Keratinocyte (primary cell): ENCODE data around the gene C11orf87. TPM values are rescaled to one million over a fixed set of nuclear protein-coding genes. Genes with fewer than 3 reads are reported as not detected.

Experiments
- DNase-seq: peaks from one replicate; pipeline ENCODE4 v3.0.0-alpha.2; 2011; ENCODE audit warnings: low read depth, missing footprints, low spot score
- FAIRE-seq: peaks from 2 replicates; lab custom pipeline; 2011; peaks lifted over from hg19 to GRCh38; lab: Jason Lieb, UNC
- H2AFZ ChIP-seq: 2 replicates; pipeline ENCODE4 v1.6.0; 2012; ENCODE audit warnings: low read length, control low read depth, inconsistent platforms; ENCODE audit not compliant: control insufficient read depth
- H3K27ac ChIP-seq: 2 replicates; pipeline ENCODE4 v1.5.1; 2011; ENCODE audit warnings: low read length; ENCODE audit not compliant: control insufficient read depth, insufficient read depth
- H3K27me3 ChIP-seq: 3 replicates; pipeline ENCODE4 v1.6.0; 2011; ENCODE audit warnings: low read length; ENCODE audit not compliant: control insufficient read depth, insufficient read depth; ENCODE audit errors: extremely low read depth
- H3K36me3 ChIP-seq, 2 experiments: 2 replicates in 1 of 2; 3 replicates in 1 of 2; pipeline ENCODE4 v1.5.1; 2011; ENCODE audit warnings: low read length in 2 of 2, mild to moderate bottlenecking in 1 of 2; ENCODE audit not compliant: control insufficient read depth in 2 of 2, insufficient read depth in 2 of 2; ENCODE audit errors: extremely low read depth in 1 of 2
- H3K4me1 ChIP-seq: 3 replicates; pipeline ENCODE4 v1.5.1; 2011; ENCODE audit warnings: low read length; ENCODE audit not compliant: control insufficient read depth, insufficient read depth; ENCODE audit errors: extremely low read depth
- H3K4me2 ChIP-seq: 3 replicates; pipeline ENCODE4 v1.6.0; 2011; ENCODE audit warnings: low read depth, low read length; ENCODE audit not compliant: control insufficient read depth, insufficient read depth; ENCODE audit errors: extremely low read depth
- H3K4me3 ChIP-seq, 3 experiments: fragments of 200-600 bp in 1 of 3; sonication (generic) in 1 of 3; 2 replicates in 2 of 3; 3 replicates in 1 of 3; pipeline ENCODE4 v1.5.1; 2011 to 2016; ENCODE audit warnings: low read length in 3 of 3, mild to moderate bottlenecking in 3 of 3, control low read depth in 2 of 3, inconsistent platforms in 1 of 3, low read depth in 1 of 3, mixed read lengths in 1 of 3, mixed run types in 1 of 3, moderate library complexity in 1 of 3; ENCODE audit not compliant: control insufficient read depth in 2 of 3, insufficient read depth in 2 of 3; ENCODE audit errors: extremely low read depth in 1 of 3
- H3K79me2 ChIP-seq: 2 replicates; pipeline ENCODE4 v1.6.0; 2012; ENCODE audit warnings: low read length; ENCODE audit not compliant: control insufficient read depth, insufficient read depth
- H3K9ac ChIP-seq: 3 replicates; pipeline ENCODE4 v1.6.0; 2011; ENCODE audit warnings: low read length; ENCODE audit not compliant: control insufficient read depth, insufficient read depth; ENCODE audit errors: extremely low read depth
- H3K9me1 ChIP-seq: 3 replicates; pipeline ENCODE4 v1.6.0; 2011; ENCODE audit warnings: low read length; ENCODE audit not compliant: control insufficient read depth, insufficient read depth; ENCODE audit errors: extremely low read depth
- H3K9me3 ChIP-seq: 2 replicates; pipeline ENCODE4 v1.5.1; 2012; ENCODE audit warnings: low read depth, low read length; ENCODE audit not compliant: control insufficient read depth
- H4K20me1 ChIP-seq: 3 replicates; pipeline ENCODE4 v1.6.0; 2011; ENCODE audit warnings: low read length; ENCODE audit not compliant: control insufficient read depth, insufficient read depth; ENCODE audit errors: extremely low read depth
- EZH2 ChIP-seq: IDR thresholded peaks from one replicate; pipeline ENCODE4 v1.6.1; 2012; ENCODE audit warnings: inconsistent platforms, mild to moderate bottlenecking, low read length, moderate library complexity
- dilution Hi-C: fragments of 300-500 bp; cut with MboI; formaldehyde crosslinking; loops from one replicate; pipeline ENCODE4 v1.7.0; 2020; ENCODE audit warnings: low sequenced_read_pairs; ENCODE audit not compliant: extremely low pct_ligation_motif_present
- polyA plus RNA-seq, 5 experiments: library from polyadenylated mRNA; depleted of rRNA in 3 of 5; stranded (reverse) in 3 of 5; stranded (forward) in 1 of 5; unstranded in 1 of 5; fragments of >200 nt; gene quantifications; 1 replicate in 1 of 5; 2 replicates in 3 of 5; 3 replicates in 1 of 5; pipeline versions ENCODE4 v1.2.1 to v1.2.3, GENCODE V29; 2011 to 2012; ENCODE audit warnings: missing spikeins in 2 of 5, low read depth in 1 of 5, low replicate concordance in 1 of 5
- TF ChIP-seq, protein P1 (sequence below), 3 experiments: IDR thresholded peaks in 1 of 3; conservative IDR thresholded peaks in 1 of 3; optimal IDR thresholded peaks in 1 of 3; 2 replicates in 2 of 3; 3 replicates in 1 of 3; pipeline versions ENCODE3 to v1.5.1; 2011; ENCODE audit warnings: low read length in 3 of 3, mild to moderate bottlenecking in 3 of 3, moderate library complexity in 2 of 3, control low read depth in 1 of 3, inconsistent platforms in 1 of 3; ENCODE audit not compliant: insufficient read depth in 2 of 3; ENCODE audit errors: extremely low read depth in 1 of 3

Gene C11orf87
- polyA plus RNA-seq, 1 donor (not counting 4 experiments of a cell fraction or from before 2014, with no cell fraction given): 0.24 TPM

DNA sequence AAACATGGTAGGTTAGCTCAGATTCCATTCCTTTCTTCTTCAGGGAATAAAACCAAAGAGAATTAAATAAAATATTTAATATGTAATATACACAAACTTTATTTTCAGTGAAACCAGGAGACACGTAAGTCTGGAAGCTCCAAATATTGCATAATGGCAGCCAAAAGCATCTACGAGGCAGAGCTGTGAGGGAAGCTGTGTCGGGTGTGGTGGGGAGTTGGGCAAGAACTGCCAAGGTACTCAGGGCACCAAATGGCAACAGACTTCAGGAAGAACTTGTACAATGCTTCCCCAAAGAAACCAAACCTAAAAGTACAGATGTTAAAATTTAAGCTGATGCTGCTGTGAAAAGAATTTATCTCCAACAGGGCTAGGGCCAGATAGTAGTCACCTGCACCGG is 47.5 kb upstream of the C11orf87 start:
- FAIRE-seq: no peak
- no peaks in the 10 kb centered on the region for H3K27me3 ChIP-seq
- no peaks in the 10 kb centered on the region for H3K36me3 ChIP-seq
- H3K4me3 ChIP-seq: no peak overlapping the region
- no peak for TF ChIP-seq EZH2
- TF ChIP-seq, protein P1, sequence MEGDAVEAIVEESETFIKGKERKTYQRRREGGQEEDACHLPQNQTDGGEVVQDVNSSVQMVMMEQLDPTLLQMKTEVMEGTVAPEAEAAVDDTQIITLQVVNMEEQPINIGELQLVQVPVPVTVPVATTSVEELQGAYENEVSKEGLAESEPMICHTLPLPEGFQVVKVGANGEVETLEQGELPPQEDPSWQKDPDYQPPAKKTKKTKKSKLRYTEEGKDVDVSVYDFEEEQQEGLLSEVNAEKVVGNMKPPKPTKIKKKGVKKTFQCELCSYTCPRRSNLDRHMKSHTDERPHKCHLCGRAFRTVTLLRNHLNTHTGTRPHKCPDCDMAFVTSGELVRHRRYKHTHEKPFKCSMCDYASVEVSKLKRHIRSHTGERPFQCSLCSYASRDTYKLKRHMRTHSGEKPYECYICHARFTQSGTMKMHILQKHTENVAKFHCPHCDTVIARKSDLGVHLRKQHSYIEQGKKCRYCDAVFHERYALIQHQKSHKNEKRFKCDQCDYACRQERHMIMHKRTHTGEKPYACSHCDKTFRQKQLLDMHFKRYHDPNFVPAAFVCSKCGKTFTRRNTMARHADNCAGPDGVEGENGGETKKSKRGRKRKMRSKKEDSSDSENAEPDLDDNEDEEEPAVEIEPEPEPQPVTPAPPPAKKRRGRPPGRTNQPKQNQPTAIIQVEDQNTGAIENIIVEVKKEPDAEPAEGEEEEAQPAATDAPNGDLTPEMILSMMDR (optimal IDR thresholded peaks at IDR 0.05 in 1 of 3, IDR thresholded peaks at IDR 0.05 in 1 of 3, conservative IDR thresholded peaks at IDR 0.05 in 1 of 3; ENCODE audit: extremely low read depth in 1 of 3, insufficient read depth in 2 of 3, low read length in 3 of 3): no peak
- H2AFZ ChIP-seq: no peak overlapping the region
- no peaks in the 10 kb centered on the region for H3K9me3 ChIP-seq
- no peak overlapping the region for H3K9ac ChIP-seq
- DNase-seq: no peak
- no peaks in the 10 kb centered on the region for H3K4me1 ChIP-seq
- H3K4me2 ChIP-seq: no peak overlapping the region
- H4K20me1 ChIP-seq: no peaks in the 10 kb centered on the region
- H3K9me1 ChIP-seq: no peaks in the 10 kb centered on the region
- H3K79me2 ChIP-seq: no peaks in the 10 kb centered on the region
- dilution Hi-C loops: no loop called here
- H3K27ac ChIP-seq: no peak overlapping the region

DNA sequence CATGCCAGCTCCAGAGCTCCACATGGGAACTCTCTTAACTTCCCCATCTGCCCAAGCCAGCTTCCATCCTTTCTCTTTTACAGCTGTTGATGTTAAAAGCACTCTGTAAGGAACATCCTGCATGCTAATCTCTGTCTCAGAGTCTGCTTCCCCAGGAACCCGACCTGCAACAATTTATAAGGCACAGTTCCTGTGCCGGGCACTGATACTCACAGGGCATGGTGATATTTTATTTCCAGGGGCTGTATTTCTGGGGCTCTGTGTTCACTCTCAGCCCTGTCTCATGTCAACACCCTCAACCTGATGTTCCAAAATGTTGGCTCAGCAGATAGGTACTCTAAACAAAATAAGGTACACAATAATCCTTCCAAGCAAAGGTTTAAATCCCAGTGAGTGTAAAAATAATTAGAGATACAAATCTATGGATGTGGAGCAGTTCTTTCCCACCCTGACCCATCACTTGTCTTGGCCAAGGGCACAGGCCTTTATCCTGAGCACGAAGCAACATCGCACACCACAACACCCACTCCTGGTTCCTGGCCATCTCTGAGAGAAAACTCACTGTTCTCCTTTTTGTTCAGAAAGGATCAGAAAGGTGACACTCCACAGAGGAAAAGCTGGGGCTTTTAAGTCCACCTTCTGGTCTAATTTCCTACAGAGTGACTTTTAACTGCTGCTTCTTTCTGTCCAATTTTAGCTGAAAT is 44.8 kb upstream of the C11orf87 start:
- Histone ChIP-seq H3K9ac (no peak overlapping the region), H4K20me1 (no peaks in the 10 kb centered on the region), H3K9me3 (no peaks in the 10 kb centered on the region), H3K4me2 (no peak overlapping the region), H3K4me1 (no peaks in the 10 kb centered on the region), H3K36me3 (no peaks in the 10 kb centered on the region), H3K79me2 (no peaks in the 10 kb centered on the region), H3K27ac (no peak overlapping the region), H2AFZ (no peak overlapping the region), H3K4me3 (no peak overlapping the region), H3K27me3 (no peaks in the 10 kb centered on the region), H3K9me1 (no peaks in the 10 kb centered on the region)
- DNase-seq (no peak), FAIRE-seq (no peak)
- TF ChIP-seq EZH2: no peak
- dilution Hi-C loops: no loop called here

DNA sequence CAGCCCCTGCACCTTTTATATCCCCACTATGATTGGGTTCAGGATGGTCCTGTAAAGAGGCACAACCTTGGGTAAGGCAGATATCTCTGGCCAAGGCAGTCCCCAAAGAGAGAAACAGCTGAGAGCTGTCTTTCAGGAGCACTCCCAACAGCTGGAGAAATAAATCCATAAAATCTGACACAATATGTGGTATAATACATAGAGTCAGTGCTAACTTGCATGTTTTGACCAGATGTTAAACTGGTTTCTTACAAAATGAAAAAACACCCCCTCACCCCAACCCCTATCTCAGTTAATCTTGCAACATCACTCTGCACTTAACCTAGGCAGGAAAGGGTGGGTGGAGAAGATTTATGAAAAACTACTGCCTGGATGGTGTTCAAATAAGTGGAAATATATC is 44.0 kb upstream of the C11orf87 start:
- no peak for FAIRE-seq

More for the DNA sequence above, 44.0 kb upstream of the C11orf87 start:
- Histone ChIP-seq H3K4me3 (no peak overlapping the region), H3K36me3 (no peaks in the 10 kb centered on the region), H3K4me1 (no peaks in the 10 kb centered on the region), H3K27me3 (no peaks in the 10 kb centered on the region), H3K79me2 (no peaks in the 10 kb centered on the region), H3K27ac (no peak overlapping the region), H2AFZ (no peak overlapping the region), H3K9me3 (no peaks in the 10 kb centered on the region), H4K20me1 (no peaks in the 10 kb centered on the region), H3K9ac (no peak overlapping the region), H3K4me2 (no peak overlapping the region), H3K9me1 (no peaks in the 10 kb centered on the region)
- no peak for DNase-seq
- TF ChIP-seq, protein P1 (optimal IDR thresholded peaks at IDR 0.05 in 1 of 3, IDR thresholded peaks at IDR 0.05 in 1 of 3, conservative IDR thresholded peaks at IDR 0.05 in 1 of 3; ENCODE audit: extremely low read depth in 1 of 3, insufficient read depth in 2 of 3, low read length in 3 of 3): no peak
- TF ChIP-seq EZH2: no peak
- dilution Hi-C loops: no loop called here
